Activated naive CD4-positive, alpha-beta T cell (primary cell): ENCODE data around the gene NDUFS6.

Source experiments
- DNase-seq, 4 experiments: peaks; one replicate each; lab custom pipeline; 2025; lab: John Stamatoyannopoulos, UW

Gene NDUFS6

GRCh38 chr5:1851290-1851934 is 50.2 kb downstream of the NDUFS6 start:
- no peak for DNase-seq

- DNase-seq = no peak
These were observed 51.2 kb downstream of the NDUFS6 start for GRCh38 chr5:1852324-1852947.

GRCh38 chr5:1853531-1853930 is 52.3 kb downstream of the NDUFS6 start:
- no peak for DNase-seq

GRCh38 chr5:1855075-1855474 is 53.9 kb downstream of the NDUFS6 start:
- no peak for DNase-seq

GRCh38 chr5:1855596-1855995 is 54.4 kb downstream of the NDUFS6 start:
- no peak for DNase-seq

GRCh38 chr5:1856596-1857255 is 55.5 kb downstream of the NDUFS6 start:
- no peak for DNase-seq

GRCh38 chr5:1857256-1857600 is 56.0 kb downstream of the NDUFS6 start:
- DNase-seq = no peak

- DNase-seq = no peak
These were observed 57.2 kb downstream of the NDUFS6 start for GRCh38 chr5:1858436-1858835.

GRCh38 chr5:1859099-1859498 is 57.9 kb downstream of the NDUFS6 start:
- DNase-seq = no peak

- DNase-seq = no peak
These were observed 58.9 kb downstream of the NDUFS6 start for GRCh38 chr5:1860021-1860610.

- DNase-seq = no peak
These were observed 59.7 kb downstream of the NDUFS6 start for GRCh38 chr5:1860949-1861348.

GRCh38 chr5:1864896-1865440 is 63.8 kb downstream of the NDUFS6 start:
- DNase-seq = no peak

- DNase-seq = no peak
These were observed 64.3 kb downstream of the NDUFS6 start for GRCh38 chr5:1865486-1865885.
